H7 (cell line): ENCODE results near the gene INPP5A. TPM values are rescaled to one million over a fixed set of nuclear protein-coding genes. Genes with fewer than 3 reads are reported as not detected.

Source experiments
- DNase-seq: peaks from one replicate; pipeline ENCODE4 v3.0.0; 2012
- H3K27me3 ChIP-seq: 2 replicates; pipeline ENCODE4 v1.6.0; 2011; ENCODE audit warnings: mild to moderate bottlenecking, low read length; ENCODE audit not compliant: control insufficient read depth, insufficient read depth
- H3K36me3 ChIP-seq: replicated peaks from 2 replicates; pipeline ENCODE4 v1.5.1; 2011; ENCODE audit warnings: low read length; ENCODE audit not compliant: control insufficient read depth, insufficient read depth
- H3K4me3 ChIP-seq: 2 replicates; pipeline ENCODE4 v1.5.1; 2011; ENCODE audit warnings: low read depth, mild to moderate bottlenecking, control low read depth, low read length, moderate library complexity; ENCODE audit not compliant: insufficient read depth
- total RNA-seq: library from RNA; depleted of rRNA; stranded (reverse); fragments of >200 nt; shearing (Covaris generic); gene quantifications from 2 replicates; pipeline ENCODE4 v1.2.3, GENCODE V29; 2014

The INPP5A gene
- total RNA-seq, 1 experiment from 2014 or later: 29.2 TPM

GRCh38 chr10:132588301-132589013 is 50.9 kb downstream of the INPP5A start:
- peak; percentile 30 for DNase-seq

DNA sequence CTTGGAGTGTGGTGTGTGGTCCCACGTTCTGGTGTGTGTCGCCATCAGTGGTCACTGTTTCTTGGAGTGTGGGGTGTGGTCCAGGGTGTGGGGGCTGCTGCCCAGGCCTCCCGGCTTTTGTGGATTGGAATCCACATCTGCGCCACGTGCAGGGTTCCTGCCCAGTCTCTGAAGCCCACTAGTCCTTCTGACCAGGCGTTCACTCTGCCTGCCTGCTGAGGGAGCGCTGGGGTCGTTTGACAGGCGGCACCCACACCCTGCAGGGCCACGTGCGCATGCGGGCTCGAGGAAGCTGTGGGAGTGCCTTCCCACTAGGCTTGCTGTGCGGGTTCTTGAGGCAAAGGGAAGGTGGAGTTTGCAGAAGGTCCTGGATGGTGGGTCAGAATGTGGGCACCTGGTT is 51.4 kb downstream of the INPP5A start:
- H3K36me3 ChIP-seq: no peaks in the 10 kb centered on the region
- no peak for DNase-seq
- no peaks in the 10 kb centered on the region for H3K27me3 ChIP-seq
- no peak overlapping the region for H3K4me3 ChIP-seq

More at GRCh38 chr10:132588301-132589013, 50.9 kb downstream of the INPP5A start:
- H3K4me3 ChIP-seq: no peak overlapping the region
- H3K36me3 ChIP-seq: no peaks in the 10 kb centered on the region
- H3K27me3 ChIP-seq: no peaks in the 10 kb centered on the region

DNA sequence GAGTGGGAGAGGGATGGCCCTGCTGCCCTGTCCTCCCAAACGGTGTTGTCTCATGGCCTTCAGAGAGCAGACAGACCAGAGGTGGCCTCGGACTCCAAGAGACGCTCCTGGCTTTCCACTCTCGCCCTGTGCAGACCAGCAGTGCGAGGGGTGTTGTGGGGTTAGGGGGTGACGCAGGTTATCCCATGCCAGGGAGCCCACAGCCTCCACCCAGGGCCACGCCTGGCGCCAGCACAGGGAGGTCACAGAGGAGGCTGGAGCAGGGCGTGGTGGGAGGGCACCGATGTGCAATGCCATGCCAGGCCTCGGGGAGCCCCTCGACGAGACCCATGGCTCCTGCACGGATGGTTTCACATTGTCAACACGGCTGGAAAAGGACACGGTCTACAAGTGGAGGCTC is 52.1 kb downstream of the INPP5A start:
- no peak overlapping the region for H3K4me3 ChIP-seq
- peak; percentile 40 for DNase-seq
- no peaks in the 10 kb centered on the region for H3K36me3 ChIP-seq
- no peaks in the 10 kb centered on the region for H3K27me3 ChIP-seq

DNA sequence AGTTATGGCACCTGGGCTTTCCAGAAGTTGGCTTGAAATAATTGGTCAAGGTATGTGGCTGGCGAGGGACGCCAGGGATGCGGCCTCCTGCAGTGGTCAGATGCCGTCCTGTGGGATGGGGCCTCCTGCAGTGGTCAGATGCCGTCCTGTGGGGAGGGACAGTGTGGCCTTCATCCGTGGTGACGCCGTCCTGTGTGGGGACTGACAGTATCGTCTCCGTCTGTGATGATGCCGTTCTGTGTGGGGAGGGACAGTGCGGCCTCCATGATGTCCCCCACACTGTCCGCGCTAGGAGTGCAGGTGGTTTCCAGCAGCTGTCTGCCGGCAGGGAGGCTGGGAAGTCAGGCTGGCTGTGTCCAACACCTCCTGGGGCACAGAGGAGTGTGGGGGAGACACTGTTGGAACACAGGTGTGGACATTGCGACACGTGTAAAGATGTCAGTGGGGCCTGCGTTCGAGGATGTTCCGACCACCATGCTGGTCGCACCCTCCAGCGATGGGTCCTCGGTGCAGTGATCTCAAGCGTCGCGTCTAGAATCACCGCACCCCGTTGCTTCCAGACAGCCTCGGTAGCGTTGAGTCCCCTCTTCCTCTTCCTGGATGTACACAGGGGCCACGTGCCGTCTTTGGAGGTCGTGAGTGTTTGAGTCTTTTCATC is 52.6 kb downstream of the INPP5A start:
- no peak overlapping the region for H3K4me3 ChIP-seq
- no peaks in the 10 kb centered on the region for H3K27me3 ChIP-seq
- no peaks in the 10 kb centered on the region for H3K36me3 ChIP-seq
- DNase-seq: no peak

GRCh38 chr10:132590752-132591121 is 53.1 kb downstream of the INPP5A start:
- Histone ChIP-seq H3K4me3 (no peak overlapping the region), H3K27me3 (no peaks in the 10 kb centered on the region), H3K36me3 (no peaks in the 10 kb centered on the region)
- peak; percentile 32 for DNase-seq

DNA sequence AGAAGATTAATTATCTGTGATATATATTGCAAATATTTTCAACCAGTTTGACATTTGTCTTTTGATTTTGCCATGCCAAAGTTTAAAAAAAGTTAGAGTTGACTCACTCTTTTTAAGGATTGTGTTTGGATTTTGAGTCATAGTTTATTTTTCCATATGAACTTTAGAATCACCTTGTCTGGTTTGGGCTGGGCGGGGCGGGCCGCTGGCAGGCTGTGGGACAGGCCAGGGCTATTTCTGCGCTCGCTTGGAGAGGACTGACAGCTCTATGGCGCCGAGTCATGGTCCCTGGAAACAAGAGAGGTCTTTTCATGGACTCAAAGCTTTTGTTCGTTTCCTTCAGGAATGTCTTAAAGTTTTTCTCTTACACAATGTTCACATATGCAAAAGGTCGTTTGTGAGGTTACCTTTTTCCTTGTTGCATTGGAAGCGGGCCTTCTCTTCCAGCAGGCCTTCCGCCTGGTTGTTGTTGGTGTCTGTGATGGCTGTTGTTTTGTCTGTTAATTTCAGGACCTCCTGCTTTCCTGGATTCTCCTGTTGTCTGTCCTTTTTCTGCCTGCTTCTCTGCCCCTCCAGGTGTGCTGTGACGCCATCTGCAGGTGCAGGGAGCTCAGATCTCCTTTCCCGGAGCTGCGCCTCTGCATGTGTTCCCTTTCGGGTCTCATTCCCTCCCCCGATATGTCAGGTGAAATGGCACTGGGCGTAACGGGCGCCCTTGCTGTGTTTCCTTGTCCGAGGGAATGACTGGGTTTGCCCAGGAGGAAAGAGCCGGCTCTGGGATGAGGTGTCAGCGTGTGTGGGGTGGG is 53.8 kb downstream of the INPP5A start:
- Histone ChIP-seq H3K4me3 (no peak overlapping the region), H3K36me3 (no peaks in the 10 kb centered on the region), H3K27me3 (no peaks in the 10 kb centered on the region)
- DNase-seq: peak; percentile 73

GRCh38 chr10:132592790-132593383 is 55.3 kb downstream of the INPP5A start:
- Histone ChIP-seq H3K36me3 (no peaks in the 10 kb centered on the region), H3K27me3 (no peaks in the 10 kb centered on the region), H3K4me3 (no peak overlapping the region)
- peak; percentile 41 for DNase-seq

- H3K4me3 ChIP-seq: no peak overlapping the region
- H3K27me3 ChIP-seq: no peaks in the 10 kb centered on the region
- DNase-seq: peak; percentile 12
- no peaks in the 10 kb centered on the region for H3K36me3 ChIP-seq
Measured at GRCh38 chr10:132593389-132593788, 55.8 kb downstream of the INPP5A start.

DNA sequence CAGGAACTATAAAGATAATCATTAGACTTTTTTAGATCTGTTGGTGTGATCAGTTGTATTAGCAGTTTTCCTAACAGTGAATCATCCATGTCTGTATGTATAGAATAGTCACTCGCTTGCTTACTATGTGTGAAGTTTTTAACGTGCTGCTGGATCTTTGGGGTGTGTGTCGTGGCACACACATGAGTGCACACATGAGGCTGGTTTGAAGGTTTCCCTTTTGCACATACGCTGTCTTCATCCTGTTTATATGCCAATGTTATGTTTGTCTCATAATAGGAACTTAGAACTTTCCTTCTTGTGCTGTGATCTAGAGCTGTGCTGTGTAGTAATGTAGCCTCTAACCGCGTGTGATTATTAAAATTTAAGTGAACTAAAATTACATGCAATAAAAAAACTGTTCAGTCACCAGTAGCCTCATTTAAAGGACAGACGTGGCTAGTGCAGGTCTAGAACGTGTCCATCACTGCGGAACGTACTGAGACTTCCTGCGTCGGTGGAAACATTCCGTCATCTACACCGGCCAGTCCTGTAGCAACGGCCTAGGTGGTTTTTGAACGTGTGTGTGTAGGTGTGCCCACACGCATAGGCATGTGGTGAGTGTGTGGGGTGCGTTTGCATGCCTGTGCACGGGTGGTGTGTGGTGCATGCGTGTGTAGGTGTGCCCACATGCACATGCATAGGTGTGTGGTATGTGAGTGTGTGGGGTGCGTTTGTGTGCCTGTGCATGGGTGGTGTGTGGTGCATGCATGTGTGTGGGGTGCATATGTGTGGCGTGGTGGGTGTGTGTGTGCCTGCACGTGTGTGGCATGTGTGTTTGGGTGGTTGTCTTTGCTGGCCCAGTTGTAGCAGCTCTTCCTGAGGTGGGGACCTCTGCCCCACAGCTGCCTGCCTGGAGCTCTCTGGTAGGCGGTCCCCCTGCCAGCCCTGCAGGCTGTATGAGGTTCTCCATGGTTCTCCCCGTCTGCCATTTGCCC is 56.6 kb downstream of the INPP5A start:
- no peaks in the 10 kb centered on the region for H3K27me3 ChIP-seq
- H3K36me3 ChIP-seq: no peaks in the 10 kb centered on the region
- no peak overlapping the region for H3K4me3 ChIP-seq
- DNase-seq: peak; percentile 56

- peak; percentile 32 for DNase-seq
- no peak overlapping the region for H3K4me3 ChIP-seq
- no peaks in the 10 kb centered on the region for H3K36me3 ChIP-seq
- H3K27me3 ChIP-seq: no peaks in the 10 kb centered on the region
Measured at GRCh38 chr10:132595021-132595420, 57.4 kb downstream of the INPP5A start.

- Histone ChIP-seq H3K27me3 (no peaks in the 10 kb centered on the region), H3K4me3 (no peak overlapping the region), H3K36me3 (no peaks in the 10 kb centered on the region)
- peak; percentile 8 for DNase-seq
Measured at GRCh38 chr10:132595854-132596253, 58.3 kb downstream of the INPP5A start.

DNA sequence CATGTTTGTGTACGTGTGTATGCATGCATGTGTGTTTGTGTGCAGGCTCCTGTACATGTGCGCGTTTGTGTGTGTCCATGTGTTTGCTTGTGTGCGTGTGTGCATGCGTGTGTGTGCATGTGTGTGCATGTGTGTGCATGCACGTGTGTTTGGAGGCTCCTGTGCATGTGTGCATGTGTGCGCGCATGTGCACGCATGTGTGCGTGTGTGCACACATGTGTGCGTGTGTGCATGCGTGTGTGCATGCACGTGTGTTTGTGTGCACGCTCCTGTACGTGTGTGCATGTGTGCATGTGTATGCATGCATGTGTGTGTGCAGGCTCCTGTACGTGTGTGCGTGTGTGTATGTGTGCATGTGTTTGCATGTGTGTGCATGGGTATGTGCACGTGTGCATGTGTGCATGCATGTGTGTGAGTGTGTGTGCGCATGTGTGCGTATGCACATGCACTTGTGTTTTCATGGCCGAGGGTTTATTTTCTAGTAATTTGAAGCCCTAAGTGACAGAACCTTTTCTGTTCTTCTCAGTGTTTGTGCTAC is 59.2 kb downstream of the INPP5A start:
- no peak for DNase-seq
- H3K27me3 ChIP-seq: no peaks in the 10 kb centered on the region
- H3K4me3 ChIP-seq: no peak overlapping the region
- H3K36me3 ChIP-seq: no peaks in the 10 kb centered on the region

- DNase-seq: no peak
- H3K27me3 ChIP-seq: no peaks in the 10 kb centered on the region
- no peak overlapping the region for H3K4me3 ChIP-seq
- no peaks in the 10 kb centered on the region for H3K36me3 ChIP-seq
Measured at GRCh38 chr10:132597654-132598053, 60.1 kb downstream of the INPP5A start.
